ENCODE results near the gene EFEMP2.

GRCh38 chr11:65857853-65858680 is 14.5 kb downstream of the EFEMP2 start, which contains the start of gene CFL1:
- TF ChIP-seq YY1 (IDR thresholded peaks at IDR 0.05; ENCODE audit: insufficient read depth, insufficient read length), result no peak
- no peak for TF ChIP-seq SUZ12 (IDR thresholded peaks at IDR 0.05; ENCODE audit: extremely low read depth, insufficient read depth, insufficient read length)
- no peak for TF ChIP-seq ZNF274 (IDR thresholded peaks at IDR 0.05; ENCODE audit: low read depth, low read length)
